B cell (primary cell): ENCODE data around the gene PHLDB3.
"Not testable (repeated sequence)": the region's sequence is repeated elsewhere in the genome, so short reads cannot be mapped to it uniquely, and the experiment has no call there.

ENCODE experiments used
- CTCF ChIP-seq: fragments of 200-600 bp; IDR thresholded peaks from one replicate; pipeline ENCODE4 v1.8.0; 2022; ENCODE audit warnings: antibody characterized with exemption, mild to moderate bottlenecking
- EZH2 ChIP-seq: IDR thresholded peaks from 2 replicates; pipeline ENCODE4 v1.6.1; 2012; ENCODE audit warnings: borderline replicate concordance, low read depth, mild to moderate bottlenecking, moderate library complexity, low read length; ENCODE audit not compliant: insufficient read depth, poor library complexity, severe bottlenecking

DNA sequence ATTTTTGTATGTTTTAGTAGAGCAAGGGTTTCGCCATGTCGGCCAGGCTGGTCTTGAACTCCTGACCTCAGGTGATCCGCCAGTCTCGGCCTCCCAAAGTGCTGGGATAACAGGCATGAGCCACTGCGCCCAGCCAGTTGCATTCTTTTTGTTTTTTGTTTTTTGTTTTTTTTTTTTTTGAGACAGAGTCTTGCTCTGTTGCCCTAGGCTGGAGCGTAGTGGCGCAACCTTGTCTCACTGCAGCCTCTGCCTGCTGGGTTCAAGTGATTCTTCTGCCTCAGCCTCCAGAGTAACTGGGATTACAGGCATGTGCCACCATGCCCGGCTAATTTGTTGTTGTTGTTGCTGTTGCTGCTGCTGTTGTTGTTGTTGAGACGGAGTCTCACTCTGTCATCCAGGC lies 60.5 kb downstream of the PHLDB3 start:
- TF ChIP-seq CTCF, EZH2: not testable (repeated sequence)
